ENCODE data around the gene MAN1B1.
A peak's percentile ranks its signal among the peaks of the same experiment; 100 is the strongest.

Gene MAN1B1

DNA sequence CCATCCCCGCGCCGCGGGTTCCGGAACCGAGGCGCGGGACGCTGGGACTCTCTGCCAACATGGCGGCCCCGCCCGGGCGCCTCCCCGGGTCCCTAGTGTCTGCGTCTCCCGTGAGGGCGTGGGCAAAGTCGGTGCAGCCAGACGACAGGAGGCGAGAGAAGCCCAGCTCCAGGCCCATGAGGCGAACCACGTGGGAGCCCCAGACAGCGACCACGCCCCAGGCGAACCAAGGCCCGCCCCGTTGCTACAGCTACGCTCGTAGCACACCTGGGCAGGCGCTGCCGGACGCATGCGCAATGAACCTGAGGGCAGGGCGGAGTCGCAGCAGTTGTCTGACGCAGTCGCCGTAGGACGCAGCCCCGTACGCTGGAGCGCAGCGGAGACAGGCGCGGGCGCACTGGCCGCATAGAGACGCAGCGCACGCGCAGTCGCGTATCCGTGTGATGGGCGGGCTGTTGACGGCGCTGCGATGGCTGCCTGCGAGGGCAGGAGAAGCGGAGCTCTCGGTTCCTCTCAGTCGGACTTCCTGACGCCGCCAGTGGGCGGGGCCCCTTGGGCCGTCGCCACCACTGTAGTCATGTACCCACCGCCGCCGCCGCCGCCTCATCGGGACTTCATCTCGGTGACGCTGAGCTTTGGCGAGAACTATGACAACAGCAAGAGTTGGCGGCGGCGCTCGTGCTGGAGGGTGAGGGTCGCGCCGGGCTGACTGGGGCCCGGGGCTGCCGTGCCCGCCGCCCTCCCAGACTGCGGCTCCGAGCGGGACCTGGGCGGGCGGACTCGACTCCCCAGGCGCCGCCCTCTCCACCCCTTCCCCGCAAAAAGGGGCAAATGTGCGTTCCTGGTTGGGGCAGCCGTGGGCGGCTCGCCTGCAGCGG lies at the start of gene MAN1B1:
TSS of gene MAN1B1 (plus strand) at position 455 of the 878 bp plus-strand sequence. CDS start at position 470, 15 bp downstream.
- DNase-seq, result peak; percentile 99

DNA sequence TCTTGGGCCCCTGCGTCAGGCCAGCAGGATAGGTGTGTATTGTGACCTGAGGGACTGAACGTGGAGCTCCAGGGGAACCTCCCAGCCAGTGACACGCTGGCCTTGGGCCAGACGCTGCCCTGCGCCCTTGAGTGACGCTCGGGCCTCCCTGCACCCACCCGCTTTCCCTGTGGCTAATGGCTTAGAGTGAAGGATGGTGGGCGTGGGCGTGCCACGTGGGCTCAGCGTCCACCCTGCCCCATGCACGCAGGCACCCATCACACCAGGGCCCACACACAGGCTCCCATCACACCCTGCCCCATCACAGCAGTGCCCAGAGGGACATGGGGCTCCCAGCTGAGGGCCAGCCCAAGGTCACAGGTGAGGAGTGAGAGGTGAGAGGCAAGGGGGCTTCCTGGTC lies 49.8 kb upstream of the MAN1B1 start:
- DNase-seq, result no peak

DNA sequence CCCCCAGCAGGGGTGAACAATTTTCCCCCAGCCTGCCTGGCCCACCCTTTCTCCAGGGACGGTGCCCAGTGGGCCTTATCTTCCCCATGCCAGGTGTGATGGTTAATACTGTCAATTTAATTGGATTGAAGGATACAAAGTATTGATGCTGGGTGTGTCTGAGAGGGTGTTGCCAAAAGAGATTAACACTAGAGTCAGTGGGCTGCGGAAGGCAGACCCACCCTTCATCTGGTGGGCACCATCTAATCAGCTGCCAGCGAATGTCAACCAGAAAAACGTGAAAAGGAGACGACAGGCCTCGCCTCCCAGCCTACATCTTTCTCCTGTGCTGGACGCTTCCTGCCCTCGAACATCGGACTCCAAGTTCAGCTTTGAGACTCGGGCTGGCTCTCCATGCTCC lies 49.3 kb upstream of the MAN1B1 start:
- no peak for DNase-seq

DNA sequence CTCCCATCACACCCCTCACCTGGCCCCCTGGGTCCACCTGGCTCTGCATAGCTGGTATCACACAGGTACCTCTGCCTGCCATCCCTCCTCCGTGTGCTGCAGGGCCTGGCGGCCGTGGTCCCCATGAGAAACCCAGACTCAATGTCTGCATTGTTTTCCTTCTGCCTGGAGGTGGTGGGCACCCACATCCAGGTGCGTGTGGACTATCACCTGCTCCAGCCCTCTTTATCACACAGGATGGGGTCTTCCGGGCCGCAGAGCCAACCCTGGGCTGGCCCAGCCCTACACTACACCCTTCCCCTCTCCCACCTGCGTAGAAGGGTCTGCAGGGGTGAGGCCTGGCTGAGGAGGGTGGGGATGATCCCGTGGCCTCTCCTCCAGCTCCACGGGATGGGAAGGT lies 47.9 kb upstream of the MAN1B1 start:
- no peak for DNase-seq

DNA sequence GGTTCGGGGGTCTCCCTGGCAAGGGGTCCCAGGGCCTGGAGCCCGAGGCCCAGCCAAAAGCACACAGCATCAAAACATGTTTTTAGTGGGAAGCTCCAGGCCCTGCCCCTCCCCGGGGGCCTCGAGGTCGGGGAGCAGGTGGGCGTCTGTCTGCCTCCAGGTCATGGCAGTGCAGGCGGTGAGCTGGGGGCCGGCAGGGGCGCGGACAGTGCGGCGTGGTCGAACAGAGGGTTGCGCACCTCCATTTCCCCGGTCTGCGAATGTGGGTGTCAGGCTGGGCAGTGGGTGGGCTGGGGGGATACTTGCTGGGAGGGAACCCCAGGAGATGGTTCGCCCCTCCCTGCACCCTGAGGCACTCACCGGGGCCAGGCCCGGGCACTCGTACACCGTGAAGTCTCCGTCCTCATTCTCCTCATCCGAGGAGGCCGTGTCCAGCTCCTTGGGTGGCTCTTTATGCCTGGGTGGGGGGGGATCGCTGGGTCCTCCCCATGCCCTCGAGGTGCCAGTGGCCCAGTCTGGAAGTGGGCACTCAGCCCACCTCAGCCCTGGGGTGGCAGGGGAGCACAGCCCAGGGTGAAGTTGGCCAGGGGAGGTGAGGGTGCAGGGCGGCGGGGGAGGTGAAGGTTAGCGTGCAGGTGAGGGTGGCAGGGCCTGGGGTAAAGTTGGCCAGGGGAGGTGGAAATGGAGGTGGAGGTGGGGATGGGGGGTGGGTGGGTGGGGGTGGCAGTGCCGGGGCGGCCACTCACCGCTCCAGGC lies 47.0 kb upstream of the MAN1B1 start:
- no peak for DNase-seq

DNA sequence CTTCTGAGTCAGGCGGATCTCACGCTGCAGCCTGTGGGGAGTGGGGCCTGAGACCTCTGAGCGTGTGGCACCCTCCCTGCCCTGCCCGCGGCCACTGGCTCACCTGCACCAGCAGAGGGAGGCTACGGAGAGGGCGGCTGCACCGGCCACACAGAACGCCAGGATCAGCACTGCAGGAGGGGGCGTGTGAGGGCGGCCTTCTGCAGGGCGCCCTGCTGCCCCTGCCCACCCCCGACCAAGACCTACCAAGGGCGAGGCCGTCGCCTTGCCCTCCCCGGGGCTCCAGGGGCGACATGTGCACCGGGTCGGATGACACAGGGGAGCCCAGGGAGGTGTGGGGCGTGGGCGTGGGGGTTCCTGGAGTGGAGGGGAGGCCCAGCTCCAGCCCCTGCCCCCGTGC lies 46.2 kb upstream of the MAN1B1 start:
- no peak for DNase-seq

DNA sequence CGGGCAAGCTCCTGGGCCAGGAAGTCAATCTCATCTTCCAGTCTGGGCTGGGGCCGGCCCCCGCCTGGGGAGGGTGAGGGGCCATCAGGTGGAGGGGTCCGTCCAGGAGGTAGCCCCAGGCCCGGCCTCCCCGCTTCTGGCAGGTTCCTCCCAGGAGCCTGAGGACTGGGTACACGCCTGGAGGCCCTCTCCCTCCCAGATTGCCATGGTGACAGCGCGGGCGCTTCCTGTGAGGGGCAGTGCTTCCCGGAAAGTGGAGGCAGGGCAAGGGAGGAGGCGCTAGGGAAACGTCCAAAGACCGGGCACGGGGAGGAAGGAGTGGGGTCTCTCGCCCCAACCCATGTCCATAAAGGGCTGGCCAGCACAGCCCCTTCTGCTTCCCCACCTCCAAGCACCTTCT lies 45.7 kb upstream of the MAN1B1 start:
- DNase-seq, result no peak

DNA sequence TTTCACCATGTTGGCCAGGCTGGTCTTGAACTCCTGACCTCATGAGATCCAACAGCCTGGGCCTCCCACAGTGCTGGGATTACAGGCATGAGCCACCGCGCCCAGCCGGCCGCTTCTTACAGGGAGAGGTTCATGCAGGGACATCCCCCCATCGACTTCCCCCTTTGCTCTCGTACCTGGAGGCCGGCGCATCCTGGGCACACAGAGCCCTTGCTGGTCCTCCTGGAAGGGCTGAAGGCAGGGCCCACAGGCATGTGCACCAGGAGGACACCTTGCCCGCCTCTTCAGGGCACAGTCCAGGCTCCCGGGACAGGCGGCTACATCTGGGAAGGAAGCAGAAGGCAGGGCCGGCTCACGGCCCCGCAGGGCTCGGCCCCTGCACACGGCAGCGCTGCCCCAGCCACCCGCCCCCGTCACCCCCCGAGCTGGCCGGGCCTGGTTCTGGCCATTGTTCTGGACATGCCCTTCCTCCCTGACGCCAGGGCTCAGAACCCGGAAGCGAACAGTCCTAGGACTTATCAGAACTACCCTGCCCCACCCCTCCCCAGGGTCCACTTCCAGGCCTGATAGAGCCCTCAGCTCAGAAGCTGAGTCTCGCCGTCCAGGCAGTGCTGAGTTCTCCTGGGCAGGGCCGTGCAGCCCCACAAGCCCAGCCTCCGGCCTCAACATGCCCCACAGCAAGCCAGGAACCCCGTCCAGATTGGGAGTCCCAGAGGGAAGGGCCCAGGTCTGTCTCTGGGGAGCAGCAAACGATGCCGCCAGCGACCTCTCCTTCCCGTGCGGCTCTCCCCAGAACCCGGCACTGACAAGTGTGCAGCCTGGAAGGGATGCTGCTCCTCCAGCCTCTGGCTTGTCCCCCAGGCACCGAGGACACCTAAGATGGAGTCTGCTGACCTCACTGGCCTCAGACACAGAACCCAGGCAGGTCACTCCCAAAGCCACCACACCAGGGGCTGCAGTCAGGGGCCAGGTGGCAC lies 43.7 kb upstream of the MAN1B1 start:
- no peak for DNase-seq

DNA sequence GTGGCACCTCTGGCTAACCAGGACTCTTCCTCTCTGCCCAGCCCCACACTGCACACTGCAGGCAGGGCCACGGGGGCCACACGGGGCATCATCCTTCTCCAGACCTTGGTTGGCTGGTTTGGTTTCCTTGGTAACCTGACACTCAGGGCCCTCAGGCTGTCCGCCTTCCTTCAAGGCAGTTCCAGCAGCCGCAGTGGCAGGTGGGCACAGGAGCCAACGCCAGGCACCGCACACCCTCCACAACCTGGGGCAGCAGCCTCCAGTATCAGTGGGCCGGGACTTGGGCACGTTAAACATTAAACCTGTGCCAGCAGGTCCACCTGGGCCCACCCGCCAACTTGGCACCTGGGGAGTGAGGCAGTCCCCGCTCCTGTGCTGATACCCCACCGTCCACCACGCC lies 42.7 kb upstream of the MAN1B1 start:
- DNase-seq, result no peak

DNA sequence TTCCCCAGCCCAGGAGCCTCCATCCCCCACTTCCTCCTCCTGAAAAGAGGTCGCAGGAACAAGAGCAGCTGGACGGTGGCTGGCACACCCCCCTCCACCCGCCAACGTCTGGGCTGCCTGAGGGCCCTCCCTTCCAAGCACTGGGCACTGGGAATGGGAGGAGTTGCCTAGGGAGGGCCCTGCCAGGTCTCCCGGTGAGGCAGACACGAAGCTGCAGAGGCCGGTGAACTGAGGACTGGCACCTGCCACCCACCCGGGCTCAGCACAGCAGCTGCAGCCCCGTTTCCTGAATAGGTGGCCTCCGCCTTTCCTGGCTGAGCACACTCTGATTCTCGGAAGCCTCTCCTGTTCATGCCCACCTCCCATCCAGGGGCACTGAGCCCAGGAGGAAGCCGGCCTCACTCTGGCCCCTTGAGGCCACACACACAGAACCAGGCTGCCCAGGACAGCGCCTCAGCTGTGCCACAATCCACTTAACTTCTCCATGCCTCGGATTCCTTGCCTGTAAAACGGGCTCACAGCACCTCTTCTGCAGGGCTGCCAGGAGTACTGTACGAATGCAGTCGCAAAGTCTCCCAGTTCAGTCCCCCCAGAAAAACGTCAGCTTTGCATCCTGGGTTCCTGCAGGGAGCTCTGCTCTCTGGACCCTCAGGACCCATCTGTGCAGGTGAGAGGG lies 42.1 kb upstream of the MAN1B1 start:
- DNase-seq, result no peak

DNA sequence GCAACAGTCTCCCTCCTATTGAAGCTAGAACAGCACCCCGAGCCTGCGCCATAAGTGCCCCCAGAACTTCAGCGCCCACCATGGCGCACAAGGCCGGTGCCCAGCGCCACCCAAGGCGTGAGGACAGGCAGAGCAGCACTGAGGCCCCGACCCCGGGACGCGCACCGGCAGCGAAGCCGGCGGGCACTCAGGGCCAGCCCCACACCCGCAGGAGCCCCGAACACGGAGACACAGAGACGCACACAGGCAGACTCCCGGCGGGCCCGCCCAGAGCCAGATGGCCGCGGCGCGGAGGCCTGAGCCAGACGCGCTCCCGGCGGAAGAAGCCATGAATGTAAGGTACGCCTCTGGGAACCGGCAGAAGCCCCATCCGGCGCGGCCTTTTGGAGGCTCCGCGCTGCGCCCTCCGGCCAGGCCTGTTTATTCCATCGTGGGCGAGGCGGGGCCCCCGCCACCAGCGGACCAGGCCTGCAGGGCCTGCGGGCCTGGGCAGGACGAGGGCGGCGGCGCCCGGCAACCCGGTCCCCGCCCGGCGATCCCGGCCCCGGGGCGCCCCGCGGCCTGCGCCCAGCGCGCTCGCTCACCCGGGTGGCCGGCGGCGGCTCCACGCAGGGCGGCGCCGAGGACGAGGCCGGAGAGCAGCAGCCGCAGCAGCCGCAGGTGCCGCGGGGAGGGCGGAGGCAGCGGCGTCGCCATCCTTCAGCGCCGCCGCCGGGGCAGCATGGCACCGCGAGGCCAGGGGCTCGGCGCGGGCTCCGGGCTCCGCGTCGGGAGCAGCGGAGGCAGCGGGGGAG lies 41.3 kb upstream of the MAN1B1 start:
- DNase-seq, result peak; percentile 37

DNA sequence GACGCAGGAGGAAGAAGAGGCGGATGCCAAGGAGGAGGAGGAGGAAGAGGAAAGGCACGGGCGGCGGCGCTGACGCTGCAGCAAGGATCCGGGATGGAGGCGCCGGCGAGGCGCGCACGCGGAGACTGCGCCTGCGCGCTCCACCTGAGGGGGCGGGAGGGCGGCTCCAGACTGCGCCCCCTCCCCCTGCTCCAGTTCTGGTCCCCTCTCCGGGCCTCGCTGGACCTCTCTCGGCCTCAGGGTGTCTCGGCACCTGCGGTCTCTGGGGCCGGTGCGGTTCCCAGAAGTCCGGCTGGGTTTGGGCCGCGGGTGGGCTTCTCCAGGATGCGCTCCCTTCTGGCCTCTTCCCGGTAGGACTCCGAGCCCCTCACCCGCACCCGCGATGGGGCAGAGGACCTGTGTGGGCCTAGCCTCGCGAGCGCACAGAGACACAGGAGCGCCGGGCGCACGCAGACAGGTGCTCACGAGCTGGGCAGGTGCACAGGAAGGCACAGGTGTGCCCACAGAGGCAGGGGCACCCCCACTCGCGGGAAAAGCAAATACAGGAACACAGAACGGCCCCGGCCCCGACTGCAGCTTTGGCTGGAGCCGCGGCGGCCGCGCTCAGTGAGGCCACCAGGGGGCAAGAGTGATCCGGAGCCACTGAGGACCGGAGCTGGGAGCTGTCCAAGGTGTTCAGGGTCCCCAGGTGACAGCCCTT lies 40.5 kb upstream of the MAN1B1 start, which contains the start of gene NPDC1:
TSS of gene NPDC1 (minus strand) at position 90 of the 700 bp plus-strand sequence. CDS start 188 bp downstream, outside the sequence.
- DNase-seq, result peak; percentile 90

DNA sequence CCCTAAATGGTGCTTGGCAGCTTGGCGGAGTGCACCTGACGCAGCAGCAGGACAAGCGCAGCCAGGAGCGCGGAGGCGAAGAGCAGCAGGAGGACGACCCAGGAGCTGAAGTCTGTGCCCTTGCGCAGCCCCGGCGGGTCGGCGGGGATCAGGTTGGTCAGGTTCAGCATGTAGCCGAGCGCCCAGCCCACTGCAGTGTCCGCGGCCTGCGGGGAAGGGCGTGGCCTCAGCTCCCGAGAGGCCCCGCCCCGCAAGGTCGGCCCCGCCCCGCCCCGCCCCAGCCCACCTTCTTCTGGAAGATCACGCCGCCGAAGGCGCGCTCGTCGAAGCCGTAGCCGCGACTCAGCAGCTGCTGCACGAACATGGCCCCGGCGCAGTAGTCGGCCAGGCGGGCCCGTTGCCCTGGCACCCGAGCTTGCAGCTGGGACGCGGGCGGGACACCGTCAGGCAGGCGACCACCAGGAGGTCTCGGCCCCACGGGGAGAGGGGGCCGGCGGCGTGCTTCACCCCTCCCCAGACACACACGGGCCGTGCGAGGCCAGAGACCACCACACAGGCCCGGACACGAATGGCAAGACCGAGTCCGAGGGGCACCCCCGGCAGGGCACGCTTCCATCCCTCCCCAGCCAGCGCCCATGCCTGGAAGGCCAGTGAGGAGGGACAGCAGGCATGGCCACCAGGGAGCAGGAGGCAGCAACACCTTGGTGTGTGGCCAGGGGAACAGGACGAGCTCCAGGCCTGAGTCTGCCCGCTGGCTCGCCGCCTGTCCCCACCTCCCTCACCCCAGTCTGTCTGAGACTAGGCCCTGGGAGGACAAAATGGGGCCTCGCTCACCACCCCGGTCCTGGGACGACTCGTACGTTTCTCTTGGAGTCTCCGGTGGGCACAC lies 37.9 kb upstream of the MAN1B1 start:
- no peak for DNase-seq

DNA sequence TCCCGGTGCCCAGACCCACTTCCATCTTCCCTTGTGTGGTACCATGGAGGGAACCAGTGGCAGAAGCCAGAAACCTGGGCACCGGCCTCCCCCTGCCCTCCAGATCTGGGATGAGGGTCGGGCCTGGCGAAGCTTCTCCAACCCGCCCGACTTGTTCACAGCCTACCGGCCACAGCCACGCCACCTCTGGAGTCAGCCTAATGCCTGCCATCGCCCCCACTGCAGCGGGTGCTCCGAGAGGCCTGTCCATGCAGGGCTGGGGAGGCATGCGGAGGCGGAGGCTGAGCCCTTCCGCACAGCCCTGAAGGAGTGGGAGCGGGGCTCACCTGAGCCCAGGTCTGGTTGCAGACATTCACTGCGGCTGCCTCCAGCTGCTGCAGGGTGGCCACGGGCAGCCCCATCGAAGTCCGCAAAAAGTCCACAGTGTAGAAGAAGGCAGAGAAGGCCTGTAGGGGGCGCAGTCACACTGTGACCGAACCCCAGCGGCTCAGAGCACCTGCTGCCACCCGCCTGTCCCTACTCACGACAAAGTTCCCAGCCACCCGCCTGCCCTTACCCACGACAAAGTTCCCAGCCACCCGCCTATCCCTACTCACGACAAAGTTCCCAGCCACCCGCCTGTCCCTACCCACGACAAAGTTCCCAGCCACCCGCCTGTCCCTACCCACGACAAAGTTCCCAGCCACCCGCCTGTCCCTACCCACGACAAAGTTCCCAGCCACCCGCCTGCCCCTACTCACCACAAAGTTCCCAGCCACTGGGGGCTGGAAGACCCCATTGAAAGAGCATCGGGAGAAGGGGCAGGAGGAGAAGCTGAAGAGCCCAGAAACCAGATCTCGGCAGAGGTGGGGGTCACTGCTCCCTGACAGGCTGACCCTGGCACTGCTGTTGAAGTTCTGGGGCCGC lies 37.0 kb upstream of the MAN1B1 start:
- peak; percentile 88 for DNase-seq

DNA sequence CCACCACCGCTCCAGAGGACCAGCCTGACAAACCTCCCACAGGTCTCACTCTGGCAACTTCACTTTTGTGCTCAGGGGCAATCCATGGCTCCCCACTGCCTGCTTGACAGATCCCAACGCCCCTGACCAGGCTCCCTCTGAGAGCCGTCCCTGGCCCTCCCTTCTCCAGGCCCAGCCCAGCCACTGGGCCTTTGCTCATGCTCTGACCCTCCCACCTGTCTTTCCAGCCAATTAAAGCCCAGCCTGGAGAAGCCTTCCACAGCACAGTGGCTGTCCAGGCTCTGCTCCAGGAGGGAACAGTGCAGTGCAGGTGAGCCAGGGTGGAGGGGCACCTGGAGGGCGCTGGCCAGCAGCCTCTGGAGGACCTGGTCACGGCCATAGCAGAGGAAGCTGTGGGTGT lies 36.2 kb upstream of the MAN1B1 start:
- DNase-seq, result no peak

DNA sequence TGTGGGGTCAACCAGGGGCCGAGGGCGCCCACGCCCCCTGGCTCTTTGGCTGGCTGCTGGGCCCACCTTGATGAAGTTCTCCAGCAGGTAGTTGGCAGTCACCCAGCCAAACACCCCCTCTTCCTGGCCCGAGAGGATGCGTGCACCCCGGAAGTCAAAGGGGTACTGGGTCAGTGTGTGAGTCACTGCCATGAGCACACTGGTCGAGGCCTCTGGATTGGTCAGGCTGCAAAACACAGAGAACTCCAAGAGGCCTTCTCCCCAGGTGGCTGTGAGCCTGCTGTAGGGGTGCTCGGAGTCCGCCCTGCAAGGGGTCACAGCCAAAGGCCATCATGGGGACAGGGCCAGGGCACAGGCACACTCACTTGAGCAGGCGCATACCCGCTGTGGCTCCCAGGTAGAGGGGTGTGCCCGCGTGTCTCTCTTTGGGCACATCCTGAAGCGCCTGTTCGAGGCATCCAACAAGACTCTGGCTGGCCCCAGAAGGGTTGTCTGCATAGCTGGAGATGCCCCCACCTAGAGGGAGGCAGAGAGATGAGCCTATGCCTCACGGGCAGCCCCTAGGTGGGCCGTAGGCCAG lies 35.5 kb upstream of the MAN1B1 start:
- no peak for DNase-seq

DNA sequence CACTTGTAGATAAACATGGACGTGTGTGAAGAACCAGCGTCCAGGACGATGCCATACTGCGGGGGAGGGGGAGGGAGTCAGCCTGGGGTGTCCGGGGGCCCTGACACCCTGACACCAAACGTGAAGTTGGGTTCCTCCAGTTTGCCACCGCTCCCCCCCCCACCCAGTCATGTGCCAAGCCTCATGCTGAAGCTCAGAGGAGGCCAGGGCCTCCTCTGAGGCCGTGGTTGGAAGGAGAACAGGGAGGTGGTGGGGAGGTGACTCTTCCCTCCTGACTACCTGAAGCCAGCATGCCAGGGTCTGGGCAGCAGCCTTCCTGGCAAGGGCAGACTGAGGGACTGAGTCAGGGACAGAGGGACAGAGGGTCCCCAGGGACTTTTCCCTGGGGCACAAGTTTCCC lies 34.5 kb upstream of the MAN1B1 start:
- DNase-seq, result no peak
